Epithelial cell of esophagus (primary cell): ENCODE measurements around the gene LMOD1.

Source experiments
- DNase-seq: peaks from one replicate; pipeline ENCODE4 v3.0.0; 2010; ENCODE audit warnings: low read depth
- H3K4me3 ChIP-seq: 2 replicates; pipeline ENCODE4 v1.5.1; 2011; ENCODE audit warnings: mild to moderate bottlenecking, low read length, control low read depth
- TF ChIP-seq, protein P1 (sequence below): IDR thresholded peaks from 2 replicates; pipeline ENCODE4 v1.5.1; 2011; ENCODE audit warnings: low read depth, mild to moderate bottlenecking, low read length, control low read depth, inconsistent platforms; ENCODE audit not compliant: insufficient read depth; ENCODE audit errors: missing control alignments

The LMOD1 gene

DNA sequence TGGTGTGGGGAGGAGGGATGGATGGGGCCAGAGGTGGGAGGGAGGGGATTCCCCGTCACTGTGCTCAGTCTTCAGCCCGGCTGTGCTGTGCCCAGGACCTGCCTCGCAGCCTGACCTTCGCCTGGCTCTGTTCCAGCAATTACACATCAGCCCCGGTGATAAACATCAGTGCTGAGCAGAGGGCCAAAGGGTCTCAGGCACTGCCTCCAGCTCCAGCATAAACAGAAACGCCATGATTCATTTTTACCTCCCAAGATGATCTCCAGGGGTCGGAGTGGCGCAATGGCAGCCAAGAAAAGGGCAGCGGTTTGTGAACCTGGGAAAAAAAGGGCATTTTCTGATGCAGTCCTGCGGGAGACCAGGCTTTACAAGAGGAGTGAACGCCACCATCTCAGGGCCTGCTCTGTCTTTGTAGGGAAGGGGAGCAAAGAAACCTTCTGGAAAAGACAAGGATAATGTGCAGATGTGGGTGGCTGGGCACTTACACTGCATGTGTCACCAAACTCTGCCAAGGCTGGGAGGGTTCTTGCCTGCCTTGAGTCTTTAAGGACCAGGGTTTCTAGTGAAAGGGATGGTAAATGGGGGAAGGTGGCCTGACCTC lies 29.6 kb downstream of the LMOD1 start:
- TF ChIP-seq, protein P1, sequence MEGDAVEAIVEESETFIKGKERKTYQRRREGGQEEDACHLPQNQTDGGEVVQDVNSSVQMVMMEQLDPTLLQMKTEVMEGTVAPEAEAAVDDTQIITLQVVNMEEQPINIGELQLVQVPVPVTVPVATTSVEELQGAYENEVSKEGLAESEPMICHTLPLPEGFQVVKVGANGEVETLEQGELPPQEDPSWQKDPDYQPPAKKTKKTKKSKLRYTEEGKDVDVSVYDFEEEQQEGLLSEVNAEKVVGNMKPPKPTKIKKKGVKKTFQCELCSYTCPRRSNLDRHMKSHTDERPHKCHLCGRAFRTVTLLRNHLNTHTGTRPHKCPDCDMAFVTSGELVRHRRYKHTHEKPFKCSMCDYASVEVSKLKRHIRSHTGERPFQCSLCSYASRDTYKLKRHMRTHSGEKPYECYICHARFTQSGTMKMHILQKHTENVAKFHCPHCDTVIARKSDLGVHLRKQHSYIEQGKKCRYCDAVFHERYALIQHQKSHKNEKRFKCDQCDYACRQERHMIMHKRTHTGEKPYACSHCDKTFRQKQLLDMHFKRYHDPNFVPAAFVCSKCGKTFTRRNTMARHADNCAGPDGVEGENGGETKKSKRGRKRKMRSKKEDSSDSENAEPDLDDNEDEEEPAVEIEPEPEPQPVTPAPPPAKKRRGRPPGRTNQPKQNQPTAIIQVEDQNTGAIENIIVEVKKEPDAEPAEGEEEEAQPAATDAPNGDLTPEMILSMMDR: no peak
- DNase-seq: peak; percentile 42
- no peak overlapping the region for H3K4me3 ChIP-seq

DNA sequence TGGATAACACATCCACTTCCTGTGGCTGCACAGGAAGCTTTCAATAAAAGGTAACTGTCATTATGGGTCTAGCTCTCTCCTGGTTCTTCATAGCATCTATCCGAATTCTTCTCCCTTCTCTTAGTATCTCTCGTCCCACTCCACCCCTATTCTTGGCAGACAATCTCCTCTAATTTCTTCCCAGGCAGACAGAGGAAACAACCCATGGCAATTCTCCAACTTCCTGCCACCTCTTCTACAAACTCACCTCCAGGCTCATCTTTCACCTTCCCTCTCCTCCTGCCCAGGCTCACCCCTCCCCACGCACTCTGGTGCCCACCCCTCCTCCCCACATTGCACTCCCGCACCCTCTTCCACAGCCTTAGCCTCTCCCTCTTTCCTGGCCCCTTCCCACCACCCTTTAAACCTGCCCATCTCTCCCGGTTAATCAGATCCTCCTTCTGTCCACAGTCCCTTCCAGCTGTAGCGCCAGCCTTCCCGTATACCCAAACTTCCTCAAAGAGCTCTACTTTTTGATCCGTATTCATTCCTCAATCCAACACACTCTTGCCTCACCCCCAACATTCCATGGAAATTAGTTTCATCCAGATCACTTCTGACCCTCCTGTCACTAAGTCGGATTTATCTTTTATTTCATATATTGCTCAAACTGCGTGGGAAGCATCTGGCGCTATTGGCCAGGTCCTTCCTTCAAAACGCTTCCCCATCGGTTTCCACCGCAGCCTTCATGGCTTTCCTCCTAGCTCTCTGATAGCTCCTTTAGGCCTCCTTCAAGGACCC lies 31.7 kb downstream of the LMOD1 start:
- TF ChIP-seq, protein P1: no peak
- no peak overlapping the region for H3K4me3 ChIP-seq
- DNase-seq: no peak

DNA sequence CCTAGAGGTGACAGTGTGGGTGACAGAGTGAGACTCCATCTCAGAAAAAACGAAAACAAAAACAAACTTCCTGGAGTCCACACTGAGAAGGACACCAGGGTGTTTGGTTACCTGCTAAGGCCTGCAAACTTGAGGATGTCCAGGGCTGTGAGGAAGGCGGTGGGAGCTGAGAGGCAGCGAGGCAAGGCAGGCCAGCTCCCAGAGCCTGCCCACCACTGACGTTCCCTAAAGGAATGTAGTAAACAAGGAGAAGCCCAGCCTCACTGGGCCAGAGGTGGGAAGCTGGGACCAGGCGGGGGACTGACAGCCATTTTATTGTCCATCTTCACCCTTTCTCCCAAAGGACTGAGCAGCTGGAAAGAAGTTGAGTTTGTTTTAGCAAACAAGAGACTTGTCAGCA lies 33.5 kb downstream of the LMOD1 start:
- DNase-seq: no peak
- no peak overlapping the region for H3K4me3 ChIP-seq
- TF ChIP-seq, protein P1: no peak

DNA sequence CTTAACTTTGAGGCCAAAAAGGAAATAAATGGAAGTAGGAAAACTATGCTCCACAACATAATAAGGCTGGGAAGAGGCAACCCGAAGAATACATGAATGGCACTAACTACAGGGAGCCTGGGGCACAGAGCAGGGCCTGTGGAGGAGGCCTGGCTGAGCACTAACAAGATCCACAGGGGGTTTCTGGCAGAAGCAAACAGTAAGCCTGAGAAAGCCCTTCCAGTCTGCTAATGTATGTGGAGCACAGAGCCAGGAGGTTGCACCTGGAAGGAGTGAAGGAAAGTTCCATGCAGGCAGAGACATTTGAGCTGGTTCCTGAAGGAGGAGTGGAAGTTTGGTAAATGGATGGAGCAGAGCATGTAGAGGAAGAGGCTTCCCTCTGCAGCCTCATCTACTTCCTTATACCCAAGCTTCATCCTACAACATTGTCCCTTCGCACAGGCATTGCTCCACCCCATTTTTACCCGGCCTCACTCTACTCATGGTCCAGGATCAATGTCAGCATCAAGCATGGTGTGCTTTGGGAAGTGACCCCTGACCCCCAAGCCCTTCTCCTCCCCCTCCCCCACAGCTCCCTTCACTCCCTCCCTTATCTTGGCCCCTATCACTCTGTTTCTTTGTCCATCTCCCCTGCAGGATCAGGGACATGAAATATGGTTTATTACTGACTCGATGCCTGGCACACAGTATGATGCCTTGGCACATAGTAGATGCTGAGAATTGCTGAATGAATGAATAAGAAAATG lies 34.3 kb downstream of the LMOD1 start:
- DNase-seq: no peak
- TF ChIP-seq, protein P1: no peak
- no peak overlapping the region for H3K4me3 ChIP-seq

DNA sequence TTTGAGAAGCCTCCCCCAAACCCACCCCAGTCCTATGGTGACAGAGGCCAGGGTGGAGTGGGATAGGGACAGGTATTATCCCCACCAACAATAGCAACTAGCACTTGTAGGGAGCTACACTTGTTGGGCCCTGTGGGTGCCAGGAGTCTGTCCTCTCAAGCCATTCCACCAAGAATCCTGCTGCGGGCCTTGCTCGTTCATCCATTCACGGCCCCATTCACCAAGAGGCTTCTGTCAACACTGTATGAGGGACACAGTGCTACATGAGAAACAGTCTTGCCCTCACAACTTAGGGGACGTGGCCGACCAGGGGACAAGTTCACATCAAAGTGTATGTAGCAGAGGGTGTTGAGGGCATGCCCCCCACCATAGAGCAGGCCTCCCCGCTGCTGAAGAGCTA lies 38.7 kb downstream of the LMOD1 start:
- no peak for DNase-seq
- TF ChIP-seq, protein P1: no peak
- no peak overlapping the region for H3K4me3 ChIP-seq

DNA sequence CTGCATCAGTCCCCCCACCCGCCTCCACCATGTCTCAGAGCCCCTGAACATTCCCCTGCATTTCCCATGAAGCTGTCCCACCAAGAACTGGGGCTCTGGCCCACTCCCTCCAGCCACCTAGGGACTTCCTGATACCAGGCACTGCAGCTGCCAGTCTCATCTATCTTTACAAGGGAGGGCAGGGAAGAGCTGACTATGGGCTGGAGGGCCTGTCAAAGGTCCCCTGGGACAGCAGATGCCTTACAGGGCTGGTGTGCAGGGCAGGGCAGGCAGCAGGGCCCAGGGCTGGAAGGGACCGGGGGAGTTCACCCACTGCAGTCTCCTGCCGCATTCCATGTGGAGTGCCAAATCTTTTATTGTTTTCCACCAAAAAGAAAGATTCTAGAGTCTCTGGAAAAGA lies 40.0 kb downstream of the LMOD1 start:
- H3K4me3 ChIP-seq: no peak overlapping the region
- DNase-seq: no peak
- TF ChIP-seq, protein P1: no peak
